GM23248 (cell line): ENCODE results near the gene ULK4.

Source experiments
- EZH2 ChIP-seq: fragments of 200-600 bp; sonication (generic); IDR thresholded peaks from 2 replicates; pipeline ENCODE4 v1.6.1; 2018; ENCODE audit warnings: antibody characterized with exemption, mild to moderate bottlenecking; ENCODE audit not compliant: insufficient read depth, poor library complexity, severe bottlenecking
- EZH2phosphoT487 ChIP-seq: fragments of 200-600 bp; sonication (generic); IDR thresholded peaks from 2 replicates; pipeline ENCODE4 v1.6.1; 2018; ENCODE audit warnings: antibody characterized with exemption, moderate library complexity, mild to moderate bottlenecking, low read depth; ENCODE audit not compliant: insufficient read depth

DNA sequence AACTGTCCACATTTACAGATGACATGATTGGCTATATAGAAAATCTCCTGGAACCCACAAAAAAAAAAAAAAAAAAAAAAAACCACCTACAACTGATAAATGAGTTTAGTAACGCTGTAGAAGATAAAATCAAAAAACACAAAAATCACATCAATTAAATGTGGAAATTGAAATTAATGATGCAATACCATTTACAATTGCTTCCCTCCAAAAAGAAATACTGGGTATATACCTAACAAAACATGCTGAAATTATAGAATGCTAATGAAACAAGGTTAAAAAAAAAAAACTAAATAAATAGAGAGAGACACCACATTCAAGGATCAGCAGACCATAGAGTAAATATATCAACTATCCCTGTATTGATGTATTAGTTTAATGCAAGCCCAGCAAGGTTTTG is 215.7 kb downstream of the ULK4 start:
- TF ChIP-seq EZH2 (no peak), EZH2phosphoT487 (no peak)
